Aortic smooth muscle cell (primary cell): ENCODE results near the gene EDEM2. TPM values are rescaled to one million over a fixed set of nuclear protein-coding genes. Genes with fewer than 3 reads are reported as not detected.

Experiments used
- total RNA-seq: library from RNA; depleted of rRNA; stranded (reverse); fragments of >200 nt; gene quantifications from 2 replicates; pipeline ENCODE4 v1.2.3, GENCODE V29; 2014

The EDEM2 gene, protein sequence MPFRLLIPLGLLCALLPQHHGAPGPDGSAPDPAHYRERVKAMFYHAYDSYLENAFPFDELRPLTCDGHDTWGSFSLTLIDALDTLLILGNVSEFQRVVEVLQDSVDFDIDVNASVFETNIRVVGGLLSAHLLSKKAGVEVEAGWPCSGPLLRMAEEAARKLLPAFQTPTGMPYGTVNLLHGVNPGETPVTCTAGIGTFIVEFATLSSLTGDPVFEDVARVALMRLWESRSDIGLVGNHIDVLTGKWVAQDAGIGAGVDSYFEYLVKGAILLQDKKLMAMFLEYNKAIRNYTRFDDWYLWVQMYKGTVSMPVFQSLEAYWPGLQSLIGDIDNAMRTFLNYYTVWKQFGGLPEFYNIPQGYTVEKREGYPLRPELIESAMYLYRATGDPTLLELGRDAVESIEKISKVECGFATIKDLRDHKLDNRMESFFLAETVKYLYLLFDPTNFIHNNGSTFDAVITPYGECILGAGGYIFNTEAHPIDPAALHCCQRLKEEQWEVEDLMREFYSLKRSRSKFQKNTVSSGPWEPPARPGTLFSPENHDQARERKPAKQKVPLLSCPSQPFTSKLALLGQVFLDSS
- total RNA-seq = 98.4 and 101 TPM in 2 replicates

DNA sequence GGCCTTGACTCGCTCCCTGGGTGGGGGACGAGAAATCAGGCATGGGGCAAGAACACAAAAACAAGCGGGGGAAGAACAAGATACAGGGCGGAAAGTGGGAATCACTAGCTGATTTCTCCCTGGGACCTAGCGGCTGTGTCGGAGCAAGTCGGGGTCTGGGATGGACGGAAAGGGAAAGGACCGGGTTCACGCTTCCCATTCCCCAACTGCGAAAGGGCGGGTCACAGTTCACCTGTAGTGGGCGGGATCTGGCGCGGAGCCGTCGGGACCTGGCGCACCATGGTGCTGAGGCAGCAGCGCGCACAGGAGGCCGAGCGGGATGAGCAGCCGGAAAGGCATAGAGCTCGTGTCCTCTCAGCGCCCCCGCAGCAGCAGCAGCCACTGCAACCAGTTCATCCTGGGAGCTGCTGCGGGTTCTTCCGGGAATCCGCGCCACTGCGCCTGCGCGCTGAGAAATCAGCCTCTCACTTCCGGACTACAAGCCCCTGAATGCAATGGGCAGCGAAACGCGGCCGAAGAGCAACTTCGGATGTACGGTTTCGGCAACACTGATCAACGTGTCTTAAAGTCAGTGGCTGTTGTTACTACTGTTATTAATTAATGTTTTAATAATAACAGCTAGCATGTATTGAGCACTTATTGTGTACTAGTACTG is at the start of gene EDEM2:
Gene EDEM2, minus strand, starts transcription at position 417 of the 655 bp plus-strand sequence. Its CDS starts 78 bp downstream, at position 339.

GRCh38 chr20:35171753-35172433 is 24.8 kb upstream of the EDEM2 start, which contains the start of gene PROCR:
PROCR (plus strand) TSS chr20:35172072; CDS start chr20:35172155, 83 bp downstream.

GRCh38 chr20:35092524-35093266 is 54.4 kb downstream of the EDEM2 start, which contains the start of gene TRPC4AP:
TRPC4AP (minus strand) TSS chr20:35092807; CDS start chr20:35092781, 26 bp downstream.

Other genes starting within 250 kb of the EDEM2 start
- gene GSS, start 191.5 kb downstream of the EDEM2 start, total RNA-seq = 60.3 and 64.9 TPM in 2 replicates
- gene MYH7B, start 191.5 kb downstream of the EDEM2 start, total RNA-seq = 0.12 and 0.13 TPM in 2 replicates
- 66.8 and 76.5 TPM in 2 replicates for gene TRPC4AP, start 54.5 kb downstream of the EDEM2 start, total RNA-seq
- gene PROCR, start 24.7 kb upstream of the EDEM2 start, total RNA-seq = 125 and 128 TPM in 2 replicates
- 0.53 and 0.75 TPM in 2 replicates for gene MMP24, start 79.4 kb upstream of the EDEM2 start, total RNA-seq
- 12.7 and 20.1 TPM in 2 replicates for gene MMP24OS, start 130.8 kb upstream of the EDEM2 start, total RNA-seq
- 127 and 134 TPM in 2 replicates for gene EIF6, start 137.4 kb upstream of the EDEM2 start, total RNA-seq
- gene FAM83C, start 145.1 kb upstream of the EDEM2 start, total RNA-seq = not detected in 2 replicates